HTR-8/SVneo (cell line): Measurements from ENCODE around the gene PCNX1.
"Not testable (repeated sequence)": the region's sequence is repeated elsewhere in the genome, so short reads cannot be mapped to it uniquely, and the experiment has no call there.

ENCODE experiments used
- DNase-seq: peaks from one replicate; pipeline ENCODE4 v3.0.0; 2011; ENCODE audit warnings: low spot score, mixed read lengths; ENCODE audit not compliant: insufficient read length
- FAIRE-seq: peaks from 2 replicates; lab custom pipeline; 2011; peaks lifted over from hg19 to GRCh38; lab: Jason Lieb, UNC

Gene PCNX1

GRCh38 chr14:71115306-71115705, 208.0 kb downstream of the PCNX1 start:
- peak; percentile 94 for FAIRE-seq
- DNase-seq: no peak

GRCh38 chr14:71115821-71116567, 208.7 kb downstream of the PCNX1 start:
- no peak for FAIRE-seq
- no peak for DNase-seq

- peak; percentile 76 for FAIRE-seq
- no peak for DNase-seq
Measured at GRCh38 chr14:71116568-71117122, 209.4 kb downstream of the PCNX1 start.

- peak; percentile 97 for FAIRE-seq
- peak; percentile 99 for DNase-seq
Measured at GRCh38 chr14:71117839-71118743, 210.8 kb downstream of the PCNX1 start.

GRCh38 chr14:71119075-71119474, 211.8 kb downstream of the PCNX1 start:
- no peak for DNase-seq
- FAIRE-seq: no peak

- DNase-seq: no peak
- no peak for FAIRE-seq
Measured at GRCh38 chr14:71119832-71120231, 212.6 kb downstream of the PCNX1 start.

GRCh38 chr14:71121001-71121400, 213.7 kb downstream of the PCNX1 start:
- peak; percentile 70 for FAIRE-seq
- DNase-seq: no peak

GRCh38 chr14:71121711-71122110, 214.5 kb downstream of the PCNX1 start:
- DNase-seq (no peak), FAIRE-seq (peak; percentile 60)

GRCh38 chr14:71122866-71123565, 215.8 kb downstream of the PCNX1 start:
- FAIRE-seq: no peak
- DNase-seq: no peak

GRCh38 chr14:71123579-71124135, 216.4 kb downstream of the PCNX1 start:
- FAIRE-seq (peak; percentile 42), DNase-seq (no peak)

GRCh38 chr14:71129716-71130490, 222.6 kb downstream of the PCNX1 start:
- not testable (repeated sequence) for FAIRE-seq, DNase-seq

GRCh38 chr14:71130491-71131179, 223.4 kb downstream of the PCNX1 start:
- FAIRE-seq: peak; percentile 84

GRCh38 chr14:71133296-71133695, 226.0 kb downstream of the PCNX1 start:
- no peak for FAIRE-seq
- no peak for DNase-seq

More at GRCh38 chr14:71130491-71131179, 223.4 kb downstream of the PCNX1 start:
- no peak for DNase-seq

GRCh38 chr14:71135496-71135895, 228.2 kb downstream of the PCNX1 start:
- FAIRE-seq: peak; percentile 36
- DNase-seq: no peak

GRCh38 chr14:71135911-71136310, 228.7 kb downstream of the PCNX1 start:
- no peak for FAIRE-seq
- DNase-seq: no peak

- FAIRE-seq: no peak
Measured at GRCh38 chr14:71136386-71137060, 229.3 kb downstream of the PCNX1 start.

GRCh38 chr14:71137536-71138447, 230.5 kb downstream of the PCNX1 start:
- peak; percentile 20 for FAIRE-seq
- no peak for DNase-seq

More at GRCh38 chr14:71136386-71137060, 229.3 kb downstream of the PCNX1 start:
- DNase-seq: no peak
